ENCODE measurements around the gene LHPP.
"Not testable (repeated sequence)": the region's sequence is repeated elsewhere in the genome, so short reads cannot be mapped to it uniquely, and the experiment has no call there.

Gene LHPP

GRCh38 chr10:124604214-124605000 lies 142.8 kb downstream of the LHPP start:
- DNase-seq, result peak in 31 of 51 donors; percentile 24 to 90 (median 69)

- peak in 44 of 51 donors; percentile 37 to 90 (median 73) for DNase-seq
Observed at GRCh38 chr10:124605001-124605370, 143.4 kb downstream of the LHPP start.

GRCh38 chr10:124605481-124605855 lies 143.8 kb downstream of the LHPP start:
- no peak for DNase-seq

GRCh38 chr10:124605856-124606812 lies 144.5 kb downstream of the LHPP start:
- no peak for DNase-seq

- no peak for DNase-seq
Observed at GRCh38 chr10:124606822-124607221, 145.2 kb downstream of the LHPP start.

GRCh38 chr10:124607693-124608092 lies 146.1 kb downstream of the LHPP start:
- no peak for DNase-seq

- no peak for DNase-seq
Observed at GRCh38 chr10:124608093-124608721, 146.6 kb downstream of the LHPP start.

- no peak for DNase-seq
Observed at GRCh38 chr10:124609698-124610097, 148.1 kb downstream of the LHPP start.

- peak in 1 of 51 donors; percentile 34 for DNase-seq
Observed at GRCh38 chr10:124610186-124610585, 148.6 kb downstream of the LHPP start.

- not testable (repeated sequence) for DNase-seq
Observed at GRCh38 chr10:124610851-124611250, 149.2 kb downstream of the LHPP start.

- peak in 1 of 51 donors; percentile 26 for DNase-seq
Observed at GRCh38 chr10:124611738-124612137, 150.1 kb downstream of the LHPP start.

- peak in 2 of 51 donors; percentile 31 to 41 for DNase-seq
Observed at GRCh38 chr10:124612611-124613498, 151.2 kb downstream of the LHPP start.

- DNase-seq, result no peak
Observed at GRCh38 chr10:124614003-124614659, 152.5 kb downstream of the LHPP start.

GRCh38 chr10:124615259-124615658 lies 153.6 kb downstream of the LHPP start:
- DNase-seq, result no peak

- DNase-seq, result no peak
Observed at GRCh38 chr10:124616040-124616835, 154.6 kb downstream of the LHPP start.

GRCh38 chr10:124616836-124617130 lies 155.2 kb downstream of the LHPP start:
- DNase-seq, result no peak

GRCh38 chr10:124618470-124619073 lies 156.9 kb downstream of the LHPP start:
- no peak for DNase-seq

- DNase-seq, result no peak
Observed at GRCh38 chr10:124619195-124619594, 157.6 kb downstream of the LHPP start.

- DNase-seq, result no peak
Observed at GRCh38 chr10:124619802-124620490, 158.3 kb downstream of the LHPP start.

Measured in hypothalamus (tissue), 51 donors.